Neural progenitor cell (in vitro differentiated cells): ENCODE results near the gene PZP. TPM values are rescaled to one million over a fixed set of nuclear protein-coding genes. Genes with fewer than 3 reads are reported as not detected.

Experiments
- DNase-seq: peaks from one replicate; pipeline ENCODE4 v3.0.0-alpha.2; 2016; ENCODE audit warnings: low spot score
- H2AFZ ChIP-seq: fragments of 200-600 bp; sonication (generic); replicated peaks from 2 replicates; pipeline ENCODE4 v1.6.1; 2016; ENCODE audit warnings: antibody characterized with exemption
- H3F3A ChIP-seq: fragments of 200-600 bp; sonication (generic); 2 replicates; pipeline ENCODE4 v1.6.1; 2016; ENCODE audit warnings: antibody characterized with exemption, low read depth
- H3K27ac ChIP-seq: fragments of 200-600 bp; sonication (generic); 2 replicates; pipeline ENCODE4 v1.5.1; 2016; ENCODE audit warnings: mild to moderate bottlenecking
- H3K27me3 ChIP-seq: fragments of 200-600 bp; sonication (generic); 2 replicates; pipeline ENCODE4 v1.6.1; 2016; ENCODE audit warnings: mild to moderate bottlenecking, moderate library complexity
- H3K36me3 ChIP-seq: fragments of 200-600 bp; sonication (generic); 2 replicates; pipeline ENCODE4 v1.5.1; 2016
- H3K4me1 ChIP-seq: fragments of 200-600 bp; sonication (generic); 2 replicates; pipeline ENCODE4 v1.6.1; 2016; ENCODE audit warnings: mixed run types
- H3K4me2 ChIP-seq: fragments of 200-600 bp; sonication (generic); 2 replicates; pipeline ENCODE4 v1.6.1; 2016
- H3K4me3 ChIP-seq: fragments of 200-600 bp; sonication (generic); 2 replicates; pipeline ENCODE4 v1.5.1; 2016
- H3K79me2 ChIP-seq: fragments of 200-600 bp; sonication (generic); 2 replicates; pipeline ENCODE4 v1.6.1; 2016; ENCODE audit warnings: low read depth
- H3K9ac ChIP-seq: fragments of 200-600 bp; sonication (generic); 2 replicates; pipeline ENCODE4 v1.6.1; 2016
- H3K9me3 ChIP-seq: fragments of 200-600 bp; sonication (generic); 2 replicates; pipeline ENCODE4 v1.5.1; 2016; ENCODE audit warnings: low read depth
- H4K20me1 ChIP-seq: fragments of 200-600 bp; sonication (generic); 2 replicates; pipeline ENCODE4 v1.6.1; 2016; ENCODE audit warnings: low read depth
- H3K27ac Mint-ChIP-seq: 3 replicates; pipeline ENCODE4 v1.8.0; 2021; ENCODE audit warnings: mixed read lengths
- H3K27me3 Mint-ChIP-seq: 2 replicates; pipeline ENCODE4 v1.8.0; 2022; ENCODE audit warnings: low read depth, mild to moderate bottlenecking, inconsistent platforms, moderate library complexity, mixed read lengths; ENCODE audit not compliant: insufficient read depth
- H3K36me3 Mint-ChIP-seq: 3 replicates; pipeline ENCODE4 v1.8.0; 2021; ENCODE audit warnings: mixed read lengths
- H3K4me1 Mint-ChIP-seq: 3 replicates; pipeline ENCODE4 v1.8.0; 2021; ENCODE audit warnings: mixed read lengths
- H3K4me3 Mint-ChIP-seq: 3 replicates; pipeline ENCODE4 v1.8.0; 2021; ENCODE audit warnings: mild to moderate bottlenecking, moderate library complexity, mixed read lengths
- H3K9me3 Mint-ChIP-seq: 3 replicates; pipeline ENCODE4 v1.8.0; 2020; ENCODE audit warnings: mixed read lengths
- CTCF ChIP-seq: fragments of 200-600 bp; sonication (generic); IDR thresholded peaks from 2 replicates; pipeline ENCODE4 v1.5.1; 2017; ENCODE audit warnings: antibody characterized with exemption, mild to moderate bottlenecking
- EZH2 ChIP-seq: fragments of 200-600 bp; sonication (generic); IDR thresholded peaks from 2 replicates; pipeline ENCODE4 v1.6.1; 2017; ENCODE audit warnings: antibody characterized with exemption, mild to moderate bottlenecking, moderate library complexity
- EZH2phosphoT487 ChIP-seq: fragments of 200-600 bp; sonication (generic); IDR thresholded peaks from 2 replicates; pipeline ENCODE4 v1.6.1; 2017; ENCODE audit warnings: antibody characterized with exemption
- total RNA-seq: library from RNA; depleted of rRNA; stranded (reverse); fragments of >200 nt; gene quantifications from 2 replicates; pipeline ENCODE4 v1.2.3, GENCODE V29; 2015; ENCODE audit warnings: low replicate concordance

PZP gene
- total RNA-seq, 1 donor from 2014 or later, result not detected

DNA sequence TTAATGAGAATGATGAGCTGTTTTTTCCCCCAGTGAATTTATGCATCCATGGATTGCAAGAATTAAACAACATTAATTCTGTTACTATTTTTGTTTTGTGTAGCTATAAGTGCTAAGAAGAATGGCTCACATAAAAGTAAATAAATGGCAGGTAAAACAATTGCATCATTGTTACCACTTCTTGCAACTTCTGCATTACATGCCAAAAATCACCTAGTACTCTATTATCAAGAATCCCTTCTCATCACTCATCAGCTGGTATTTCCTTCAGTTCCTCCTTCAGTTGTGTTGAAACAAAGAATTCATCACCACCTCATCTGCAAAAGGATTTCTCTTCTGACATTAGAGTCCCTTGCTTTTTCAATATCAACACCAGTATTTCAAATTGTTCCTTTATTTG lies 93.2 kb downstream of the PZP start:
- Mint-ChIP-seq H3K27me3 (no peaks in the 10 kb centered on the region), H3K9me3 (no peaks in the 10 kb centered on the region), H3K4me3 (peak overlapping the region; percentile 50), H3K27ac (no peak overlapping the region), H3K36me3 (peaks cover 1% of the 10 kb centered on the region), H3K4me1 (peaks cover 27% of the 10 kb centered on the region)
- no peak overlapping the region for H2AFZ ChIP-seq
- no peak overlapping the region for H3K4me3 ChIP-seq
- no peaks in the 10 kb centered on the region for H3K36me3 ChIP-seq
- no peak overlapping the region for H3K4me2 ChIP-seq
- no peaks in the 10 kb centered on the region for H3F3A ChIP-seq
- H3K9ac ChIP-seq, result no peak overlapping the region
- no peak overlapping the region for H3K27ac ChIP-seq
- no peaks in the 10 kb centered on the region for H3K9me3 ChIP-seq
- H4K20me1 ChIP-seq, result no peaks in the 10 kb centered on the region
- H3K4me1 ChIP-seq, result no peaks in the 10 kb centered on the region
- DNase-seq, result no peak
- H3K79me2 ChIP-seq, result no peaks in the 10 kb centered on the region
- TF ChIP-seq EZH2 (no peak), EZH2phosphoT487 (no peak), CTCF (no peak)
- H3K27me3 ChIP-seq, result no peaks in the 10 kb centered on the region

DNA sequence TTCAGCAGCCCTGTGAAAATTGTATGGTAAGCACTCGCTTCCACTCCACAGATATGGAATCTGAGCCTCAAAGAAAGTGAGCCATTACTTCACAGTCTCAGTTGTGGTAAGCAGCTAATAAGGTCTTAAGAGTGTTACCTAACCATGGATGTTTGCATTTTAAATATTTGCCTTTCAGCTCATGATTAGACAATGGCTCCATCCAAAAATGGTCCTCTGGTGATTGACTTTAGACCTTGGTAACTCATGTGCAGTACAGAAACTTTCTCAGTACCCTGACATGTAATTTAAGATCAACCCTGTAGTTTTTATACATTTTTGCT lies 94.2 kb downstream of the PZP start:
- Histone ChIP-seq H3K4me2 (no peak overlapping the region), H2AFZ (no peak overlapping the region), H3K27ac (no peak overlapping the region), H3K27me3 (no peaks in the 10 kb centered on the region), H3K4me3 (no peak overlapping the region), H4K20me1 (no peaks in the 10 kb centered on the region), H3K79me2 (no peaks in the 10 kb centered on the region), H3F3A (no peaks in the 10 kb centered on the region), H3K9ac (no peak overlapping the region), H3K36me3 (no peaks in the 10 kb centered on the region), H3K4me1 (no peaks in the 10 kb centered on the region), H3K9me3 (no peaks in the 10 kb centered on the region)
- Mint-ChIP-seq H3K9me3 (no peaks in the 10 kb centered on the region), H3K4me3 (no peak overlapping the region), H3K4me1 (peaks cover 23% of the 10 kb centered on the region), H3K27me3 (no peaks in the 10 kb centered on the region), H3K27ac (no peak overlapping the region), H3K36me3 (peaks cover 1% of the 10 kb centered on the region)
- TF ChIP-seq EZH2phosphoT487 (no peak), CTCF (no peak), EZH2 (no peak)
- DNase-seq, result no peak

GRCh38 chr12:9113296-9113986 lies 94.8 kb downstream of the PZP start:
- TF ChIP-seq CTCF (no peak), EZH2phosphoT487 (no peak), EZH2 (no peak)
- H3K36me3 ChIP-seq, result no peaks in the 10 kb centered on the region
- no peaks in the 10 kb centered on the region for H3K9me3 Mint-ChIP-seq

More at GRCh38 chr12:9113296-9113986, 94.8 kb downstream of the PZP start:
- Mint-ChIP-seq H3K4me1 (peaks cover 23% of the 10 kb centered on the region), H3K36me3 (peaks cover 1% of the 10 kb centered on the region), H3K27ac (no peak overlapping the region), H3K27me3 (no peaks in the 10 kb centered on the region), H3K4me3 (no peak overlapping the region)
- no peaks in the 10 kb centered on the region for H3K79me2 ChIP-seq
- no peaks in the 10 kb centered on the region for H4K20me1 ChIP-seq
- H3K27ac ChIP-seq, result no peak overlapping the region
- no peak overlapping the region for H3K9ac ChIP-seq
- H3K4me1 ChIP-seq, result no peaks in the 10 kb centered on the region
- no peak overlapping the region for H2AFZ ChIP-seq
- H3F3A ChIP-seq, result no peaks in the 10 kb centered on the region
- no peak for DNase-seq
- H3K9me3 ChIP-seq, result no peaks in the 10 kb centered on the region
- H3K4me3 ChIP-seq, result no peak overlapping the region
- no peaks in the 10 kb centered on the region for H3K27me3 ChIP-seq
- no peak overlapping the region for H3K4me2 ChIP-seq
